GM12891 (cell line): ENCODE measurements around the gene FBXO7.
"Not testable (repeated sequence)": the region's sequence is repeated elsewhere in the genome, so short reads cannot be mapped to it uniquely, and the experiment has no call there.

ENCODE experiments used
- DNase-seq: peaks from one replicate; pipeline ENCODE4 v3.0.0; 2011; ENCODE audit warnings: low spot score; ENCODE audit not compliant: insufficient read length
- FAIRE-seq: peaks from 2 replicates; lab custom pipeline; 2011; peaks lifted over from hg19 to GRCh38; lab: Jason Lieb, UNC
- PAX5 ChIP-seq: IDR thresholded peaks from 2 replicates; pipeline ENCODE4 v1.6.1; 2011; ENCODE audit warnings: low read length, moderate library complexity, mild to moderate bottlenecking; ENCODE audit not compliant: insufficient read depth, severe bottlenecking
- POLR2A ChIP-seq: IDR thresholded peaks from 2 replicates; pipeline ENCODE4 v1.6.1; 2011; ENCODE audit warnings: low read depth, low read length, control low read depth
- POLR2AphosphoS5 ChIP-seq: IDR thresholded peaks from 2 replicates; pipeline ENCODE4 v1.6.1; 2011; ENCODE audit warnings: low read depth, low read length, control low read depth
- POU2F2 ChIP-seq: IDR thresholded peaks from 2 replicates; pipeline ENCODE4 v1.6.1; 2011; ENCODE audit warnings: low read depth, mild to moderate bottlenecking, control low read depth, low read length, moderate library complexity
- SPI1 ChIP-seq: IDR thresholded peaks from 2 replicates; pipeline ENCODE4 v1.6.1; 2011; ENCODE audit warnings: low read depth, low read length, control low read depth
- TAF1 ChIP-seq: IDR thresholded peaks from 2 replicates; pipeline ENCODE4 v1.6.1; 2011; ENCODE audit warnings: low read depth, low read length, control low read depth

The FBXO7 gene

GRCh38 chr22:32473388-32473952 lies 1.1 kb upstream of the FBXO7 start:
- TF ChIP-seq POU2F2 = no peak
- no peak for TF ChIP-seq POLR2AphosphoS5
- no peak for TF ChIP-seq SPI1
- no peak for TF ChIP-seq PAX5
- no peak for TF ChIP-seq POLR2A
- no peak for TF ChIP-seq TAF1
- peak; percentile 57 for FAIRE-seq
- peak; percentile 32 for DNase-seq

DNA sequence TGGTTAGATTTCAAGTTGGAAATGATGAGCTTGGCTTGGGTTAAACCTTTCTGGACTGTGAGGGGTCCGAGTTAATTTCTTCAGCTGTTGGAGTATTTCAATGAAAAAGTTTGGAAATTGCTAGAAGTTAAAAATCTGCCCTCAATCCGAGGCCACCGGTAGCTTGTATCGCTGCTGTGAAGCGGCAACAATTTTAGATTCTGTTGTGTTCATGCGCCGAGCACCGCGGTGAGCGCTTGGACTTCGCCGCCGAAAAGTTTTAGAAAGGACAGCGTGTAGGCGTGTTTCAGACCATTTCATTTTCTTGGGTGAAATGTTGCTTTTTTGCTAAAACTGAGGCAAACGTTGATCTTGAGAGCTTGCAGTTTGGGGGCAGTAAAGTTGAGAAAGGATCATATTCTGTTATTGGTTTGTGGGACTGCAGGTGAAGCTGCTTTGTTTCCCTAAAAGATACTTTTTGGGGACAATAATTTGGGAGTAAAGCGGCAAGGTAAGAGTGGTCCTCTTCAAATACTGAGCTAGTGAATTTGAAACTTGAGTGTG lies 928 bp downstream of the FBXO7 start:
- FAIRE-seq (no peak), DNase-seq (no peak)
- TF ChIP-seq TAF1 (no peak), POLR2AphosphoS5 (no peak), POU2F2 (no peak), SPI1 (0 out of 2 replicates have a peak, but pooled peaks have one; percentile 4)

GRCh38 chr22:32476281-32477195 lies 1.9 kb downstream of the FBXO7 start:
- TF ChIP-seq SPI1 (no peak), POU2F2 (no peak), PAX5 (no peak), TAF1 (no peak), POLR2AphosphoS5 (no peak), POLR2A (no peak)
- FAIRE-seq (no peak), DNase-seq (no peak)

DNA sequence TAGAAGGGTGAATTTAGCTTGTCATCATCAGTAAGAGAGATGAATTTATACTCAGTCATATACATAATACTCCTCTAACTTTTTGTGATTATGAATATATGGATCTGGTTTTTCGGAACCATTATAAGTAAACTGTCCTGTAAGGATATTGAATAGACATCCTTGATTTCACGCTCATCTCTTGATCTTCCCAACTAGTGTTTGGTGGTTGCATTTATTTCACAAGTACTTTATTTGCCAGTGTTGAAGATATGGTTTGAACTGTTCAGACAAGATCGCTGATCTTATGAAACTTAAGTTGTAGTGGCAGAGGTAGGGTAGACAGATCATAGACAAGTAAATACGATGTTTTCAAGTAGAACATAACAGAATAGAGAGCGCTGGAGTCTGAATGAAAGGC lies 3.0 kb downstream of the FBXO7 start:
- TF ChIP-seq SPI1 = no peak
- TF ChIP-seq POLR2A = no peak
- no peak for TF ChIP-seq TAF1
- no peak for TF ChIP-seq POLR2AphosphoS5
- FAIRE-seq (no peak), DNase-seq (no peak)

DNA sequence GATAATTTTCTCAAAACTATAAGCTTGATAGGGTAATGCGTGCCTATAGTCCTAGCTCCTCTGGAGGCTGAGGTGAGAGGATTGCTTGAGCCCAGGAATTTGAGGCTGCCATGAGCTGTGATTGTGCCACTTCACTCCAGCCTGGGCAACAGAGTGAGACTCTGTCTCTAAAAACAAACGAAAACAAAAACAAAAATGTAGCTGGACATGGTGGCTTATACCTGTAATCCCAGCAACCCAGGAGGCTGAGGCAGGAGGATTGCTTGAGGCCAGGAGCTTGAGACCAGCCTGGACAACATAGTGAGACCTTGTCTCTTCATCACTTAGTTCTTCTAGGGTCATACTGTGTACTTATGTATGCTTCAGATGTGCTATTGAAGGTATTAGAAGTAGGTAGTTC lies 3.9 kb downstream of the FBXO7 start:
- not testable (repeated sequence) for FAIRE-seq, DNase-seq

DNA sequence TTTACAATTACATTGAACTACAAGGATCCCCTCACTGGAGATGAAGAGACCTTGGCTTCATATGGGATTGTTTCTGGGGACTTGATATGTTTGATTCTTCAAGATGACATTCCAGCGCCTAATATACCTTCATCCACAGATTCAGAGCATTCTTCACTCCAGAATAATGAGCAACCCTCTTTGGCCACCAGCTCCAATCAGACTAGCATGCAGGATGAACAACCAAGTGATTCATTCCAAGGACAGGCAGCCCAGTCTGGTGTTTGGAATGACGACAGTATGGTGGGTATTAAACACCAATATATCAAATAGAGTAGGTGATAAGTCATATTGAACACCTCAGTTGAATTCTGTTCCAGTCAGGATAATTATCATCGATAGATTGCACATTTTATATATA lies 4.4 kb downstream of the FBXO7 start:
- no peak for DNase-seq
- no peak for TF ChIP-seq SPI1
- no peak for TF ChIP-seq PAX5
- no peak for TF ChIP-seq POLR2AphosphoS5
- no peak for TF ChIP-seq POU2F2
- no peak for TF ChIP-seq POLR2A
- no peak for TF ChIP-seq TAF1
- no peak for FAIRE-seq

DNA sequence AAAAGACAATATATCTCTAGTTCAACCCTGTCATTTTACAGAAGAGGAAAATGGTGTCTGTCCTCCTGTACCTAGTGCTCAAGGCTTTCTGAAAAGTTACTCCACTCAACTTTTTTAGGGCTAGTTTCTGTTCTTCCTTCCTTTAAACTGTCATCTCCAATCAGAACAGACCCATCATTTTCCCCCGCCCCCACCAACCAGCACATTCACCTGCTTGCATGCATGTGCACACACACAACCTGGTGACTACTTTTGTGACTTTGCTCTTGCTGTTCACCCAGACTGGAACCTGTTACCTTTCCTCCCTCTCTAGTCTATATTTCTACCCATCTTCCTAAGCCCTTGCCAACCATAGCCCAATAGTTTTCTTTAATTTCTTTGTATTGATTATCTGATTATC lies 5.6 kb downstream of the FBXO7 start:
- TF ChIP-seq POU2F2 (peak; percentile 37; the same call in 1 of the 2 replicates), SPI1 (0 out of 2 replicates have a peak, but pooled peaks have one; percentile 23), PAX5 (no peak)
- FAIRE-seq (peak; percentile 74), DNase-seq (no peak)

DNA sequence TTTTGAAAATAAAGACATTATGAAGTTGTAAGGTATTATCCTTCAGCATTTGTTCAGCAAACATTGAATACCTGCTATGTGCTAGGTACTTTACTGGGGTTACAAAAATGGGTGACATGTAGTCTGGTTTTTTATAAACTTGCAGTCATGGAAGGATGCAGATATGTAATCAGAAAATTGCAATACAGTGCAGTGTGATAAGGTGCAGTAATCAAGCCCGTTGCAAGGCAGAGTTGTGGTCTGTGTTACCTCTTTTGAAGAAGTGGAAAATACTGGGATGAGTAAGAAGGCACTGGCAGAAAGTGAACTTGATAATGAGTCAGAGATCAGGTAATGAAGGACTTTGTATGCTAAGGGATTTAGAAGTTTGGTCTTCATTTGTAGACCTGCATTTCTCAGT lies 8.1 kb downstream of the FBXO7 start:
- FAIRE-seq (peak; percentile 81), DNase-seq (no peak)
- no peak for TF ChIP-seq POLR2AphosphoS5
- TF ChIP-seq SPI1 = peak; percentile 93
- TF ChIP-seq POLR2A = no peak

DNA sequence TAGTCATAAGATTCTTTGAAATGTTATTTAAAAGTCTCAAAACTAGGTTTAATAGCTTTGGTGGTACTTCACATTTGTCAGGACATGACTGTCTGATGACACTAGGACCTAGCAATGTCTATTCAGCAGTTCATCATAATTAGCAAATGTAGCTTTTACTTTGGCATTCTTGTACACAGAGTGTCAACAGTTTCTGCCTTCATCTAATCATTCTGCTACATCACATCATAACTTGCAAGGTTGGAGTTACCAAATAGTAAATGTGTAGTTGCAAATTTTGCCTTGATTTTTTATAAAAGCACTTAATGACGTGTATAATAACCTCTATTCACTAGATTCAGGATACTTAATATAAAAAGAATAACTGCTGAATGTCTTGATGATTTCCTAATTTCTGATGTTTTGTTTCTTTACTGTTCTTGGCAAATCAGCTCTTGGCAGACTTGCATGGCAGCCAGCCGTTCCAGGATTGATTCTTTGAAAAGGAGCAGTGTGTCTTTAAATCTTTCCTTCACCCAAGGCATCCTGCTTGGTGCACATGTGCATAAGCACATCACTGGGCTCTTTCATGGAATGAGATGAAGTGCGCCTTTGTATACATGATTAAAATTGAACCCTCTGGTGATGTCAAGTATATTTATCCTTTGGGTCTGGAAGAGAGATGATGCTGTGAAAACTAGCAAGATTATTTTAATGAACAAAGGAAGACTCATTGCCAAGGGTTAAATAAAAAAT lies 12.2 kb downstream of the FBXO7 start:
- no peak for FAIRE-seq
- TF ChIP-seq PAX5 = no peak
- no peak for TF ChIP-seq SPI1
- TF ChIP-seq TAF1 = no peak
- no peak for TF ChIP-seq POLR2AphosphoS5
- TF ChIP-seq POU2F2 = no peak
- no peak for TF ChIP-seq POLR2A

More for the DNA sequence above, 12.2 kb downstream of the FBXO7 start:
- DNase-seq = no peak
